HS-5 (cell line): ENCODE measurements around the gene CSTF2.

Experiments
- DNase-seq: peaks from one replicate; pipeline ENCODE4 v3.0.0-alpha.2; 2012; ENCODE audit warnings: low read depth

Gene CSTF2

DNA sequence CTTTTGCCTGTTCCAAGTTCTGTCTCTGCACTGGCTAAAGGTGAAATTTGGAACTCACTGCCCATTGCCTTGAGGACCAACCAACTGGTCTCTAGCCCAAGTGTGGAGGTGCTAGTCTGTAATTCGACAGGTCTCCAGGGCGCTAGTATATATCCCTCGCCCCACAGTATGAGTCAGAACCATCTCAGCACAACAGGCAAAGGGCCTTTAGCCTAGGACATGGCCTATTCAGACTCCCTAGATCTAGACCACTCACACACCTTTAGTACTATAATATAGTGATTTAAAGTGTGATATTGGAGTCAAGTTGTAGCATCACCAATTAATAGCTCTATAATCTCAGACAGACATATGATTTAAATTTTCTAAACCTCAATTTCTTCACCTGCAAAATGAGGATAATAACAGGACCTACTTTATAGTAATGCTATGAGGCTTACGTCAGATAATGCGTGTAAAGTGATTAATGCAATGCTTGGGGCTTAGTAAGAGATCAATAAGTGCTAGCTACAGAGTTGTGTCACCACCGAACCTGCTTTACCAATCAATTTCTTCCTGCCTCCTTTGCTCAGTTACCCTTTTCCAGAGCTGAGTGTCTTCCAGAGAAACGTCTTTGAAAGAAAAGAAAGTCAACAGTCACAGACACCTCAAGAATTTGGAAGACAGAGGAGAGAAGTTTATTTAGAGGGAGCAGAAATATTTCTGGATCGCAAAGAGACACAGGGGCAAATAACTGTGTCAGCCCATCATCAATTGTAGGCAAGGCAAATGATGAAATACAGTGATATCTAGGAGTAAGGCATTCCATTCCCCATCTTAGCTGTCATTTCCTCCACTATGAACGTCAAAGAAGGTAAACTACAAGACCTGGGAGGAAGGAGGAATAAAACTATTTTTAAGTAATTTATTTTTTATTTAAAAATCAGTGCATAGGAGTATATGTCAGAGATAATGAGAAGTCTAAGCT lies 51.7 kb downstream of the CSTF2 start:
- DNase-seq = no peak

- DNase-seq = no peak
These were observed 54.1 kb downstream of the CSTF2 start, which contains the start of gene NOX1 for GRCh38 chrX:100874325-100874724. Gene NOX1, minus strand, starts transcription at chrX:100874359. Its CDS starts 220 bp downstream, at chrX:100874139.

DNA sequence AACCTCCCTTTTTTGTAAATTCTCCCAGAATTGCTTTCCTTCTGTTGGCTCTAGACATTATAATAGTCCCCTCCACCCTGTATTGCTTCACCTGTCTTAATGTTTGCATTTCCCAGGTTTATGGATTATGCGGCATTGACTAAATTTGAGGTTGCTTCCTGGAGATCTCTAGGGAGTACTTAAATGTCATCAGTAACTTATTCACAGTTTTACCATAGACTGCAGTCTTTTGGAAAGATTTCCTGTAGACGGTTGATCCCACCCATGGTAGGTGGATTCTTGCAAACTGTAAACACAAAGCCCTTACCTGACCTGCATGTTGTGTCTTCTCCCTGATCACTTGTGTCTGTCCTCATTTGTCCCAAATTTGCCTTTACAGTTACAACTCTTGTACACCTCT lies 60.2 kb downstream of the CSTF2 start:
- no peak for DNase-seq

DNA sequence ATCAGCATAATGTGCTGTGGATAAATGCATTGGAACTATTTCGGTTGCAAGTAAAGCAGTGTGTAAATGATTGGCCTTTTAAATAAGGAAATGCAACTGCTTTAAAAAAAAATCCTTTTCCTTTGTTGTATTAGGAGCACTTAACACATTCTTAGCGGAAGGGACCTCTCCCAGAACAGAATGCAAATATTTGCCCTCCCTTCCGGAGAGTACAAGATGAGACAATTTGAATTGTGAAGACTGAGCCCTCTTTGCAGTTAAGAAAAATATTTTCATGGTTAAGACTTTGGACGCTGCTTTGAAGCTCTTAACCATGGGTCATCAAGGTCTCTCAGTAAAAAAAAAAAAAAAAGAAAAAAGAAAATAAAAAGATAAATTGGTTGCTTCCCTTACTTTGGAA lies 63.5 kb downstream of the CSTF2 start:
- DNase-seq = no peak
